Erythroblast (primary cell): ENCODE data around the gene TMEM184B.

ENCODE experiments used
- GATA1 ChIP-seq: IDR thresholded peaks from 2 replicates; pipeline ENCODE4 v1.6.1; 2011; ENCODE audit warnings: low read depth, mild to moderate bottlenecking, control low read depth, low read length, moderate library complexity
- POLR2A ChIP-seq: IDR thresholded peaks from 2 replicates; pipeline ENCODE4 v1.6.1; 2011; ENCODE audit warnings: mild to moderate bottlenecking, low read length

- no peak for TF ChIP-seq POLR2A
- no peak for TF ChIP-seq GATA1
Observed at GRCh38 chr22:38295339-38295738, 22.5 kb upstream of the TMEM184B start.
